Measurements from ENCODE around the gene TMEM18. TPM values are rescaled to one million over a fixed set of nuclear protein-coding genes. Genes with fewer than 3 reads are reported as not detected.
"Not testable (repeated sequence)": the region's sequence is repeated elsewhere in the genome, so short reads cannot be mapped to it uniquely, and the experiment has no call there.

The TMEM18 gene
- total RNA-seq, result 10.0 and 10.3 TPM in 2 replicates

DNA sequence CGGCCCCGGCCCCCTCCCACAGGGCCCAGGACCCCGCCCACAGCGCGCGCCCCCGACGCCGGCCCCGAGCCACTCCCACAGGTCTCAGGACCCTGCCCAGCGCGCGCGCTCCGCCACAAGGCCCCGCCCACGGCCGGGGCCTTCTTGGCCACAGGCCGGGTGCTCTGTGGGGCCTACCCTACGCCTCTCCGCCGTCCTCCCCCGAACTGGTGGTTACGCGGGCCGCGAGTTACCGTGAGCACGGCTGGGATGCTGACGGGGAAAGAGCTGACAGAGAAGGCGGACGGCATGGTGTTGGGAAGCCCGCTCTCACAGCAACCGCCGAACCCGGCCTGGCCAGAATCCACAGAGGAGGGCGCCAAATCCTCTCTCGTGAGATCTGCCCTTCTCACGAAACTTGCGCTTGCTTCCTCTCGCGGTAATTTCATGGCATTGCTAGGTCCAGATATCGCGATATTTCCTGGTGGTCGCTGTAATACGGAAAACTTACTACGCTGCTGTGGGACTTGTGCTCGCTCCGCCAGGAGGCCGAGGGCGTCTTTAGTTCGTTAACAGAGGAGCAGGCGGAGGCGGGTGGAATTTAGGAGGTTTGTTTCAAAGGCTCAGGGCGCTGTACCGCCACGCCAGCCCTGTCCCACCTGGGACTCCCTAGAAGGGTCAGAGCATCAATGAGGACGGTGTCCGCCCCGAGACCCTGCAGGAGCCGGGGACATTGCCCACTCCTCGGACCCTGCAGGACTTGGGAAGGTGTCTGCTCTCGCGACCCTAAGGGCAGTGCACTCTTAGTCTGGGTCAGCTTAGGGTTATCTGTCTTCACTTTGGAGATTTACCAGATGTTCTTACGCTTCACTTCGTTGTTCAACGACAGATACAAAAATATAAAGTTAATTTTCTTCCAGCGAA is at the start of gene TMEM18:
Gene TMEM18 (minus strand): TSS at position 351 of the 903 bp plus-strand sequence. CDS start 61 bp downstream, at position 290.
- DNase-seq (ENCODE audit: low read depth in 2 of 2), result peak; percentile 99

- DNase-seq (ENCODE audit: low read depth in 2 of 2), result no peak
These were observed 49.0 kb upstream of the TMEM18 start for GRCh38 chr2:726169-726568.

GRCh38 chr2:725468-725867 is 48.3 kb upstream of the TMEM18 start:
- DNase-seq (ENCODE audit: low read depth in 2 of 2), result no peak

- DNase-seq (ENCODE audit: low read depth in 2 of 2), result no peak
These were observed 46.6 kb upstream of the TMEM18 start for GRCh38 chr2:723761-724160.

DNA sequence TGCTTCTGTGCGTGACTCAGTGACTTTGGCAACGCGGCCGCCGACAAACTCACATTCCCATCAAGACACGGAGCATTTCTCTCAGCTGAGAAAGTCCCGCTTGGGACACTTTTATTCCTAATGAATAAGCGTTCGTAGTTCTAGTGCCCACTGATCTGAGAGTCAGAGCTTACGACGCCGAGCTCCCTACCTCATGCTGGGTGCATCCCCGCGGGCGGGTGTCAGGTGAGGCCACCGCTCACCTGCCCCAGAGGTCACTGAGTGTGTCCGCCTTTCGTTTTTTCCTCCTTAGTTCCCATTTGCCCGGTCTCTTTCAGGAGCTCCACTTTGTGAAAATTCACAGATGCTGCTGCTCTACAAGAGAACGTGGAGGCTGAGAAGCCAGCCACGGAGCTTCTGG is 43.6 kb upstream of the TMEM18 start:
- DNase-seq (ENCODE audit: low read depth in 2 of 2), result no peak

- DNase-seq (ENCODE audit: low read depth in 2 of 2), result no peak
These were observed 42.5 kb upstream of the TMEM18 start for GRCh38 chr2:719734-720133.

DNA sequence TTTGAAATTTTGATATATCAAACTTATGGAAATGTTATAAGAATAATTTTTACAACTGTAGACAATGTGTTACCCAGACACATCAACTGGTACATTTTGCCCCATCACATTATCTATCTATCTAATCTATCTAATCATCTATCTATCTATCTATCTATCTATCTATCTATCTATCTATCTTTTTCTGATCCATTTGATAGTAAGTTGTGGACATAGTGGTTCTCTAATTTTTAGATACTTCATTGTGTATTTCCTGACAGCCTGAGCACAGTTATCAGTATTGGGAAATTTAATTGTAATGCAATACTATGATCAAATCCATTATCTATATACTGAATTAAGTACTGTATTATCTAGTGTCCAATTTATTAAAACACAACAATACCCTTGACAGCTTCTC is 42.0 kb upstream of the TMEM18 start:
- DNase-seq (ENCODE audit: low read depth in 2 of 2), result no peak

GRCh38 chr2:717661-718060 is 40.5 kb upstream of the TMEM18 start:
- no peak for DNase-seq (ENCODE audit: low read depth in 2 of 2)

DNA sequence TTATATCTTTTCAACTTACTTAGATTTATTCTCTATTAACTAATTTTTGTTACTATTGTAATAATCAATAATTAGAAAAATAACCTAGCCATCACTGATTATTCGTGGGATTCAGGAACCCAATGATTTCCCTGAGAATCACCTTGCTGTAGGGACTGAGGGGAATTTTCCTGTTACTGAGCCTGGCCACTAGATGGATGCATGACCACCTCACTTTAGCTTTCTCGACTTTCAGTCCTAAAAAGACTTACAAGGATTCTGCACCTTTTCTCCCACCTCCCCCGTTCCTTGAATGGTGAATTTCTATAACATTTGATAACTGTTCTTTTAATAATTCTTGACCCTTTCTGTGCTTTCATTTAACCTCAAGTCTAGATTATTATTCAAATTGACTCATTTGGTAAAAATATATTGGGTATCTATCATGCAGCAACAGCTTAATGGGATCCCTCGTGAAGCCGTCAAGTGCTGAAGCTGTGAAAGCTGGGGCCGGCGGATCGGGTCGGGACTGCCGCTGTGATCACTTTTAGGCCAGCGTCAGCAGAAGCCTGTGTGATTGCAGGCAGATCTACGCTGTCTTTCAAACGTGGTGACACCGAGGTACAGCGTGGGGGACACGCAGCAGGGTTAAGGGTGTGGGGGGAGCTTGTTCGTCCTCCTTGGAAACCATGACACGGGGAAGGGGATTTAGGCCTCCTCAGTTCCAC is 38.8 kb upstream of the TMEM18 start:
- DNase-seq (ENCODE audit: low read depth in 2 of 2), result peak; percentile 16 to 31

DNA sequence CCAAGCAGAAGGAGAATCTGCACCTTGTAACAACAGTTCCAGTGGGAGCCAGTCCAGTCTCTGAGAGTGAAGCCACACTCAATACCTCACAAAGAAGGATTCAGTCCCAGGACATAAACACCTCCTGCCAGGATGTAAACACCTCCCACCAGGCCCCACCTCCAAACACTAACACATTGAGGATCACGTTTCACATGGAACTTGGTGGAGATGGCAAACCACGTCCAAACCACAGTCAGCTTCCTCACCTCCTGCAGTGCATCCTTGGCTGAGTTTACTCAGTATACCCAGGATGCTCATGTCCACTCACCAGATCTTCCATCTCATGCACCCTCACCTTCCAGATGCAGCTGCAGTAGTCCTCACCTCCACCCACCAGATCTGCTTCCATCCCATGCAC is 37.8 kb upstream of the TMEM18 start:
- no peak for DNase-seq (ENCODE audit: low read depth in 2 of 2)

DNA sequence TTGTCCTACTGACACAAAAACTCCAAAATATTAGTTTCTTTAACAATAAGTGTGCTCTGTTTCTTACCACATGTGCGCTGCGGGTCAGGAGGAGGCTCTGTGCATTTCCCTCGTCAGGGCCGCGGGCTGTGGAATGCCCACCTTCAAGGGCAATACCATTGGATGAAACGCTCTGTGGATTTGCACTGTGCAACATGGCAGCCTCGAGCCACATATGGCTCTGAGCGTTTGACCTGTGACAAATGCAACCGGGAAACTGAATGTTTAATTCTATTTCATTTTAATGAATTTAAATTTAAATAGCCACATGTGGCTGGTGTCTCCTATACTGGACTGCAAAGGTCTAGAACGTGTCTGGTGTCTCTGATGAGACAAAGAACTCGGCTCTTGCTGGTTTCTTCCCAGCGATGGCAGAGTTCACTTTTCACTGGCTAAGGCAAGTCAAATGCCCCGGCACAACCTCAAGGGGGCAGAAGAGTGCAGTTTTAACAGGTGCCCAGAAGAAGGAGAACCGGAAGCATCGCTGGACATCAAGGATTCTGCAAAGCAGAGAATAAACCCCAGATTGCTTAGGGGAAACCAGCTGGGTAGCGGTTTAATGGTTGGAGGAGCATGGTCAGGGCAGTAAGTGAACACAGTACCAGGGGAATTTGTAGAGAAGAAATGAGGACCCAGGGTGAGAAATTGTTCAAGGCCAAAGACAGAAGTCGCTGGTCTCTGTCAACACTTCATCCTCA is 37.0 kb upstream of the TMEM18 start:
- DNase-seq (ENCODE audit: low read depth in 2 of 2), result peak; percentile 54 to 60

DNA sequence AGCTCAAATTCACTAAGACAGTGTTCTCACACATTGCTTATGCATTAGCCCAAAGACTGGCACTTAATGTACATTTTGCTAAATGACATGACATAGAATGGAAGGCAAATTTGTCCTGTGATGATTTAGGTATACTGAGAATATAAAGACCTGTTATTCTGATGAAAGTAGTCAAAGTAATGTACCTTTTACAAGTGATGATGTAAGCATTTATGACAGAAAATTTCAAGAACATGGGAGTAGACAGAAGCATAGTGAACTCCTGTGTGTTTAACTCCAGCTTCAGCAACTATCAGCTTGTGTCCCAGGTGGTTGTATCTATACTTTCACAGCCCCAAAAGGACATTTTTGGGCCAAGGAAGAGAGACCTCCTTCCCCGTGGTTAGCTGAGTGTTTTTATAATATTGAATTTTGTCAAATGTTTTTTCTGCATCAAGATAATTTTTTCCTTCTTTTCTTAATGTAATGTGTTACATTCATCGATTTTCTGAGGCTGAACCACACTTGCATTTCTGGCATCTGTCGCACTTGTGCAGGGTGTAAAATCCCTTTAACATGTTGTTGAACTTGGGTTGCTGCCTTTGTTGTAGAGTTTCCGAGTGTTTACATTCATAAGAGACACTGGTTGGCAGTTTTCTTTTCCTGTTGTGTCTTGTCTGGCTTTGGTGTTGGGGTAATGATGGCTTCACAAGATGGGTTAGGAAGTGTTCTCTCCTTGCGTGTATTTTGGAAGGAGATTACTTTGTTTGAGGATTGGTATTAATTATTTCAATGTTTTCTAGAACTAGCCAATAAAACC is 33.9 kb upstream of the TMEM18 start:
- no peak for DNase-seq (ENCODE audit: low read depth in 2 of 2)

DNA sequence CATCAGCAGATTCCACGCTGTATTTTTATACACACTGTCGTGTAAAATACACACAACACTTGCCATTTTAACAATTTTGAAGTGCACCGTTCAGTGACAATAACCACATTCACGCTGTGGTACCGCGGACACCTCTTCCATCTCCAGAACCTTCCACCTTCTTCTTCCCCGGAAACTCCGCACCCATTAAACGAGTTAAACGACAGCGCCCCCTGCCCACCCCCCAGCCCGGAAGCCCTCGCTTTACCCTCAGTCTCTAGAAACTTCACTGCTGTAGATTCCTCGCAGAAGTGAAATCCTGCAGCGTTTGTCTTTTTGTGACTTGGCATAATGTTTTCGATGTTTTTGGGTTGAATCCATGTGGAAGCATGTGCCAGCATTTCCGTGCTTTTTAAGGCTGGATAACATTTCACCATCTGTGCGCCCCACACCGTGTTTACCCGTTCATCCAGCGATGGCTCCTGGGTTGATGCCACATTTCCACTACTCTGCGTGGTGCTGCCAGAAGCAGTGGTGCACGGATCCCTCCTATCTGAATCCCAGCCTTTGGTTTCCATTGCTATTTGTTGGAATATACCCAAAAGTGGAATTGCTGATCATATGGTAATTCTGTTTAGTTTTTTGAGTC is 32.0 kb upstream of the TMEM18 start:
- DNase-seq (ENCODE audit: low read depth in 2 of 2), result peak in 1 of 2 donors; percentile 12

- DNase-seq (ENCODE audit: low read depth in 2 of 2), result no peak
These were observed 31.5 kb upstream of the TMEM18 start for GRCh38 chr2:708667-709066.

- DNase-seq (ENCODE audit: low read depth in 2 of 2), result no peak
These were observed 28.8 kb upstream of the TMEM18 start for GRCh38 chr2:705971-706511.

- DNase-seq (ENCODE audit: low read depth in 2 of 2), result not testable (repeated sequence)
These were observed 25.6 kb upstream of the TMEM18 start for GRCh38 chr2:702765-703164.

DNA sequence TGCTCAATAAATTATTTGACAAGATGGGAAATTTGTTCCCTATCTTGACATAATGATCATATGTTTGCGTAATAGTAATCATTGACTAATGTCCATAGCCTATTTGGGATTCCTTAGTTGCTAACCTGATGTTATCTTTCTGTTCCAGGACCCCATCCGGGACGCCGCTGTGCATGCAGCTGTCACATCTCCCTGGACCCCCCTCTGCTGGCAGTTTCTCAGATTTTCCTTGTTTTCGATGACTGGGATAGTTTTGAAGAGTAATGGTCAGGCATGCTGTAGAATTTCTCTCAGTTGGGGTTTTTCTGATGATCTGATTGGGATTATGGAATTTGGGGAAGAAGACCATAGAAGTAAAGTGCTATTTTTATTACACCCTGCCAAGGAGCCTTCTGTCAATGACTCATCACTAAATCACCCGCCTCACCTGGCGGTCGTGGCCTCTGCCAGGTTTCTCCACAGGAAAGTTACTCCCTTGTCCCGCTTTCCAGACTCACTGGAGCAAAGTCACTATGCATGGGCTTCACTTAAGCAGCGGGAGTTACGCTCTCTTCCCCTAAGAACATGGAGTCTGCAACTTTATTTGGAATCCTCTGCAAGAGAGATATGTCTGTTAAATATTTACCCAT is 19.9 kb upstream of the TMEM18 start:
- DNase-seq (ENCODE audit: low read depth in 2 of 2), result no peak

DNA sequence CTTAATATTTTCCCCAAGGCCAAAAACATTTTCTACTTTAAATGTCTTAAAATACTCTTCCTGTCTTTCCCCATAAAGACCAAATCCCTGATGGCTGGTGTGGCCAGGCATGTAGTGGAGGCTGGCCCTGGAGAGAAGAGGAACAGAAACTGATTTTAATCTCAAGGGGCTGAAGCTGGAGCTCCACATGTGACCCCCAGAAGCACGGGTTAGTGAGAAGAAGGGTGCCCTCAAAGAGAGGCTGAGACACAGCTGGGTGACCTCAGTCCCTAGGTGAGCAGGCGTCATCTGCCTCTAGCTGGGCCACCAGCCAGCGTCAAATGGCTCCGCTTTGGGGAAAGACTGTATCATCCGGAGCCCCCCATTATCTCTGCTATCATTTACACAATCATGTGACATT is 19.3 kb upstream of the TMEM18 start:
- no peak for DNase-seq (ENCODE audit: low read depth in 2 of 2)

- DNase-seq (ENCODE audit: low read depth in 2 of 2), result no peak
These were observed 17.8 kb upstream of the TMEM18 start for GRCh38 chr2:694906-695510.

GRCh38 chr2:694174-694573 is 17.0 kb upstream of the TMEM18 start:
- DNase-seq (ENCODE audit: low read depth in 2 of 2), result no peak
